SIG-M5 (cell line): ENCODE data around the gene RND1.
A peak's percentile ranks its signal among the peaks of the same experiment; 100 is the strongest.
"Not testable (repeated sequence)": the region's sequence is repeated elsewhere in the genome, so short reads cannot be mapped to it uniquely, and the experiment has no call there.

Experiments
- DNase-seq: peaks from one replicate; lab custom pipeline; 2025; lab: John Stamatoyannopoulos, UW

RND1 gene

GRCh38 chr12:48868451-48868850 lies 2.8 kb upstream of the RND1 start:
- DNase-seq: no peak

GRCh38 chr12:48866052-48866711 lies 512 bp upstream of the RND1 start:
- DNase-seq: no peak

- DNase-seq: no peak
These were observed 2.4 kb downstream of the RND1 start for GRCh38 chr12:48863291-48863690.

- no peak for DNase-seq
These were observed 2.9 kb downstream of the RND1 start for GRCh38 chr12:48862760-48863159.

- DNase-seq: no peak
These were observed 4.6 kb downstream of the RND1 start for GRCh38 chr12:48861111-48861510.

- DNase-seq: not testable (repeated sequence)
These were observed 5.4 kb downstream of the RND1 start for GRCh38 chr12:48860236-48860635.

GRCh38 chr12:48859607-48860006 lies 6.1 kb downstream of the RND1 start:
- no peak for DNase-seq

GRCh38 chr12:48858043-48858442 lies 7.6 kb downstream of the RND1 start:
- DNase-seq: no peak

GRCh38 chr12:48857278-48857994 lies 8.2 kb downstream of the RND1 start:
- no peak for DNase-seq

GRCh38 chr12:48856379-48856778 lies 9.3 kb downstream of the RND1 start:
- no peak for DNase-seq

GRCh38 chr12:48854932-48855331 lies 10.7 kb downstream of the RND1 start:
- DNase-seq: not testable (repeated sequence)

GRCh38 chr12:48854488-48854887 lies 11.2 kb downstream of the RND1 start:
- DNase-seq: no peak

GRCh38 chr12:48852734-48853688 lies 12.7 kb downstream of the RND1 start:
- DNase-seq: peak; percentile 44

GRCh38 chr12:48851883-48852733 lies 13.6 kb downstream of the RND1 start, which contains the start of gene DDX23:
DDX23 (minus strand) TSS chr12:48852163; CDS start chr12:48845782, 6,381 bp downstream.
- DNase-seq: peak; percentile 93

- DNase-seq: not testable (repeated sequence)
These were observed 23.6 kb downstream of the RND1 start for GRCh38 chr12:48842021-48842420.

- no peak for DNase-seq
These were observed 27.6 kb downstream of the RND1 start for GRCh38 chr12:48838048-48838447.

- DNase-seq: no peak
These were observed 33.2 kb downstream of the RND1 start for GRCh38 chr12:48832321-48833060.

GRCh38 chr12:48831257-48831656 lies 34.4 kb downstream of the RND1 start:
- DNase-seq: no peak

- no peak for DNase-seq
These were observed 36.7 kb downstream of the RND1 start for GRCh38 chr12:48828841-48829575.

- DNase-seq: no peak
These were observed 37.4 kb downstream of the RND1 start for GRCh38 chr12:48828293-48828692.
